ENCODE measurements around the gene TTC7B.

The TTC7B gene

GRCh38 chr14:90697132-90697531 is 119.1 kb downstream of the TTC7B start:
- DNase-seq (ENCODE audit: low spot score in 2 of 2) (no peak), ATAC-seq (replicated peaks; ENCODE audit: extremely low read depth, poor library complexity, severe bottlenecking) (no peak)
- no peaks in the 10 kb centered on the region for H3K27me3 Mint-ChIP-seq
- peaks cover 2% of the 10 kb centered on the region for H3K36me3 Mint-ChIP-seq (ENCODE audit: insufficient read depth)
- no peaks in the 10 kb centered on the region for H3K9me3 Mint-ChIP-seq
- H3K4me3 Mint-ChIP-seq, result no peak overlapping the region
- H3K4me1 Mint-ChIP-seq, result no peaks in the 10 kb centered on the region
- H3K27ac Mint-ChIP-seq (ENCODE audit: low read depth), result no peak overlapping the region

DNA sequence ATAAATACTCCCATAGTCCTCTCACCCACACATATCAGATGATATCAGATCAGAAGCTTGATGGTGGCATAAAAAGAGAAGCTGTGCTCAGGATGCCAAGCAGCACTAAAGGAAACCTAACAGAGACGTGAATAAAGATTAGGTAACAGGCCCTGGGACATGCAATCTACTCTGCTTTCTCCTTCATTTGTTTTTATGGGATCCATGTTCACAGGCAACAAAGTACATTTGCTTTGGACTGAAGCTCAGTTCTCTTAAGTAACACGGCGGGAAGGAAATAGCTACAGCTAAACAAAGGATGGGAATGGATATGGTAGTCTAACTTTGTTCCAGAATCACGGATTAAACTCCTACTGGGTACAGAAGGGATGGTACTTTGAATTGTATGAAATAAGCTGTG is 119.5 kb downstream of the TTC7B start:
- Mint-ChIP-seq H3K9me3 (no peaks in the 10 kb centered on the region), H3K36me3 (ENCODE audit: insufficient read depth) (peaks cover 2% of the 10 kb centered on the region), H3K4me1 (no peaks in the 10 kb centered on the region), H3K4me3 (no peak overlapping the region), H3K27ac (ENCODE audit: low read depth) (no peak overlapping the region), H3K27me3 (no peaks in the 10 kb centered on the region)
- DNase-seq (ENCODE audit: low spot score in 2 of 2) (no peak), ATAC-seq (replicated peaks; ENCODE audit: extremely low read depth, poor library complexity, severe bottlenecking) (no peak)

- Mint-ChIP-seq H3K36me3 (ENCODE audit: insufficient read depth) (peaks cover 2% of the 10 kb centered on the region), H3K4me1 (no peaks in the 10 kb centered on the region), H3K9me3 (no peaks in the 10 kb centered on the region), H3K27ac (ENCODE audit: low read depth) (no peak overlapping the region), H3K27me3 (no peaks in the 10 kb centered on the region), H3K4me3 (no peak overlapping the region)
- ATAC-seq (replicated peaks; ENCODE audit: extremely low read depth, poor library complexity, severe bottlenecking) (no peak), DNase-seq (ENCODE audit: low spot score in 2 of 2) (no peak)
Measured at GRCh38 chr14:90695997-90696660, 120.1 kb downstream of the TTC7B start.

DNA sequence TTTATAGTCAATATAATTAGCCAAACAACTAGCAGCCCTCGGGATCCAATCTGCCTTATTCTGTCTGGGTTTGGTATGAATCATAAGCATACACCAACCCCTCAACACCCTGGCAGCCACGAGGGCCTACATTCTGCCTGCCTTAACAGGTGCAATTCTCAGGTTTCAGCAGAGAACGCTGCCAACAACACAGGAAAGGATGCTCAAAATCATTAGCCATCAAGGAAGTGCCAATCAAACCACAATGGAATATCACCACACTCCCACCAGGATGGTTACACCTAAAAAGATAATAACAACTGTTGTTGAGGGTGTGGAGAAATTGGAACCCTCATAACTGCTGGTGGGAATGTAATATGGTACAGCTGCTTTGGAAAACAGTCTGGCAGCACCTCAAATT is 122.8 kb downstream of the TTC7B start:
- H3K27ac Mint-ChIP-seq (ENCODE audit: low read depth), result no peak overlapping the region
- no peaks in the 10 kb centered on the region for H3K4me1 Mint-ChIP-seq
- H3K27me3 Mint-ChIP-seq, result no peaks in the 10 kb centered on the region
- H3K4me3 Mint-ChIP-seq, result no peak overlapping the region
- H3K9me3 Mint-ChIP-seq, result no peaks in the 10 kb centered on the region
- DNase-seq (ENCODE audit: low spot score in 2 of 2) (no peak), ATAC-seq (replicated peaks; ENCODE audit: extremely low read depth, poor library complexity, severe bottlenecking) (no peak)
- H3K36me3 Mint-ChIP-seq (ENCODE audit: insufficient read depth), result peaks cover 2% of the 10 kb centered on the region

GRCh38 chr14:90692826-90693225 is 123.4 kb downstream of the TTC7B start:
- Mint-ChIP-seq H3K4me3 (no peak overlapping the region), H3K36me3 (ENCODE audit: insufficient read depth) (peaks cover 2% of the 10 kb centered on the region), H3K27me3 (no peaks in the 10 kb centered on the region), H3K4me1 (no peaks in the 10 kb centered on the region), H3K27ac (ENCODE audit: low read depth) (no peak overlapping the region), H3K9me3 (no peaks in the 10 kb centered on the region)
- DNase-seq (ENCODE audit: low spot score in 2 of 2) (no peak), ATAC-seq (replicated peaks; ENCODE audit: extremely low read depth, poor library complexity, severe bottlenecking) (no peak)

GRCh38 chr14:90692061-90692460 is 124.2 kb downstream of the TTC7B start:
- H3K4me3 Mint-ChIP-seq, result no peak overlapping the region
- DNase-seq (ENCODE audit: low spot score in 2 of 2) (no peak), ATAC-seq (replicated peaks; ENCODE audit: extremely low read depth, poor library complexity, severe bottlenecking) (no peak)
- no peaks in the 10 kb centered on the region for H3K9me3 Mint-ChIP-seq
- no peaks in the 10 kb centered on the region for H3K27me3 Mint-ChIP-seq
- no peaks in the 10 kb centered on the region for H3K4me1 Mint-ChIP-seq
- H3K27ac Mint-ChIP-seq (ENCODE audit: low read depth), result no peak overlapping the region
- H3K36me3 Mint-ChIP-seq (ENCODE audit: insufficient read depth), result no peaks in the 10 kb centered on the region

DNA sequence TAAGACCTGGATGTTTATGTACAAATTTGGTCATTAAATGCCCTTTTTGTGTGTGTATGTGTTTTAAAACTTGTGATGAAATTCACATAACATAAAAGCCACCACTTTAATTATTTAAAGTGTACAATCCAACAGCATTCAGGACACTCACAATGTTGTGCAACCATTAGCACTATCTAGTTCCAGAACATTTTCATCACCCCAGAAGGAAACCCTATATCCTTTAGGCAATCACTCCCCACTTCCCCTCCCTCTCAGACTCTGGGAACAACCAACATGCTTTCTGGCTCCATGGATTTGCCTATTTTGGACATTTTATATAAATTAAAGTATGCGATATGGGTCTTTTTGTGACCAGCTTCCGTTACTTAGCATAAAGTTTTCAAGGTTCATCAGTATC is 124.6 kb downstream of the TTC7B start:
- H3K9me3 Mint-ChIP-seq, result no peaks in the 10 kb centered on the region
- no peak for ATAC-seq (replicated peaks; ENCODE audit: extremely low read depth, poor library complexity, severe bottlenecking)
- no peaks in the 10 kb centered on the region for H3K36me3 Mint-ChIP-seq (ENCODE audit: insufficient read depth)
- H3K4me1 Mint-ChIP-seq, result no peaks in the 10 kb centered on the region
- no peaks in the 10 kb centered on the region for H3K27me3 Mint-ChIP-seq
- H3K27ac Mint-ChIP-seq (ENCODE audit: low read depth), result no peak overlapping the region
- no peak for DNase-seq (ENCODE audit: low spot score in 2 of 2)
- no peak overlapping the region for H3K4me3 Mint-ChIP-seq

DNA sequence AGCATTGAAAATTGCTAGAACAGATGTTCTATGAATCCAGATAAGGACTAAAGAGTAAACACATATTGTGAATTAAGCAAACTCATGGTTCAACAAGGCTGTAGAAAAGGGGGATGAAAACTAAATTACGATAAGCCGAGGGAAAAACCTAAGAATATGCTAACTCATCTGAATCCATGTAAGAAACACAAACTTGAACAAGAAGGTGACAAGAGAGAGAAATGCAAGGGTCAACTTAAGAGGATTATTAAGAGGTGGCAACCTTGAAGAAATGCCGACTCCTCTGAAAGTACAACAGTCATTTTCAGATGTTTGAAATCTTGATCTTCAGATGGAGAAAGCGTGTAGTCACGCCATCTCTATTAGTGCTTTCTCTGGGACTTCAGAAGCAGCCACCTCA is 128.6 kb downstream of the TTC7B start:
- Mint-ChIP-seq H3K9me3 (no peaks in the 10 kb centered on the region), H3K27ac (ENCODE audit: low read depth) (no peak overlapping the region), H3K27me3 (no peaks in the 10 kb centered on the region), H3K4me1 (no peaks in the 10 kb centered on the region), H3K36me3 (ENCODE audit: insufficient read depth) (no peaks in the 10 kb centered on the region), H3K4me3 (no peak overlapping the region)
- no peak for DNase-seq (ENCODE audit: low spot score in 2 of 2)
- no peak for ATAC-seq (replicated peaks; ENCODE audit: extremely low read depth, poor library complexity, severe bottlenecking)

GRCh38 chr14:90682615-90683014 is 133.6 kb downstream of the TTC7B start:
- no peak for DNase-seq (ENCODE audit: low spot score in 2 of 2)
- Mint-ChIP-seq H3K27ac (ENCODE audit: low read depth) (no peak overlapping the region), H3K27me3 (no peaks in the 10 kb centered on the region), H3K4me1 (peaks cover 4% of the 10 kb centered on the region), H3K4me3 (no peak overlapping the region), H3K36me3 (ENCODE audit: insufficient read depth) (no peaks in the 10 kb centered on the region), H3K9me3 (no peaks in the 10 kb centered on the region)
- ATAC-seq (replicated peaks; ENCODE audit: extremely low read depth, poor library complexity, severe bottlenecking), result no peak

DNA sequence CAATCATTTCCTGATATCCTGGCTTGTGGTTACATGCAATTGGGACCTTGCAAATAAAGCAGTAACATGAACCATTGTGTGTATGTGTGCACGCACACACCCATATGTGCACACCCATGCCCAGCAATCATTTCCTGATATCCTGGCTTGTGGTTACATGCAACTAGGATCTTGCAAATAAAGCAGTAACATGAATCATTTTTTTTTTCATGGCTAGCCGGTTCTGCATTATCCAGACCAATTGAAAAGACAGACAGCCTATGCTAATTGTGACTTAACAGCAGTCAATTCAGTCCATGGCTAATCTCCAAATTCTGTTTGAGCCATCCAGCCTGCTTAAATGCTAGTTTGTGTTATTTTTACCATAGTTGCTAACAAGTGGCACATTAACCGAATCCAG is 134.3 kb downstream of the TTC7B start:
- no peak overlapping the region for H3K4me3 Mint-ChIP-seq
- H3K9me3 Mint-ChIP-seq, result no peaks in the 10 kb centered on the region
- no peaks in the 10 kb centered on the region for H3K36me3 Mint-ChIP-seq (ENCODE audit: insufficient read depth)
- H3K4me1 Mint-ChIP-seq, result peaks cover 10% of the 10 kb centered on the region
- DNase-seq (ENCODE audit: low spot score in 2 of 2) (no peak), ATAC-seq (replicated peaks; ENCODE audit: extremely low read depth, poor library complexity, severe bottlenecking) (no peak)
- no peak overlapping the region for H3K27ac Mint-ChIP-seq (ENCODE audit: low read depth)
- no peaks in the 10 kb centered on the region for H3K27me3 Mint-ChIP-seq

DNA sequence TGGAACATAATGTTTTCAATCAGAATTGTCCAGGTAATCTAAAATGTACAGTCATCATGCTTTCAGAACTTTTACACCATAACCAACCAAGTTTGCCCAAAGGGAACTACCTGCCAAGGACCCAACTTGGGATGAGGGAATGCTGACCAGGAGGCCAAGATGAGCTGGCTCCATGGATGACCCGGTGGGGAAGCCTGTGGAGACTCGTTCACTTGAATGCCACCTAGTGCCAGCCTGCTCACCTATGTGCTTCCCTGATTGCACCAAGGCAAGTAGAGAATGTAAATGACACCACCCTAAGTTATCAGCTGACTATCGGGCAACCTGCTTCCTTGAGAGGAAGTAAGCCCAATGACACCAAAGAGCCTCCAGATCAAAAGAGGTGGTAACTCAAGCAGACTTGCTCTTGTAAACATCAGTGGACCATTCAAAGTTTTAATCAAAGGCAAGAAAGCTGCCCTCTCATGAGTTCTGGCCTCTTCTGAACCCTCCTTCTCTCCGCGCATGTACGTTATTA is 137.3 kb downstream of the TTC7B start:
- no peak for ATAC-seq (replicated peaks; ENCODE audit: extremely low read depth, poor library complexity, severe bottlenecking)
- Mint-ChIP-seq H3K4me1 (peaks cover 11% of the 10 kb centered on the region), H3K27ac (ENCODE audit: low read depth) (no peak overlapping the region), H3K4me3 (no peak overlapping the region), H3K36me3 (ENCODE audit: insufficient read depth) (peaks cover 1% of the 10 kb centered on the region), H3K9me3 (no peaks in the 10 kb centered on the region), H3K27me3 (no peaks in the 10 kb centered on the region)
- no peak for DNase-seq (ENCODE audit: low spot score in 2 of 2)

DNA sequence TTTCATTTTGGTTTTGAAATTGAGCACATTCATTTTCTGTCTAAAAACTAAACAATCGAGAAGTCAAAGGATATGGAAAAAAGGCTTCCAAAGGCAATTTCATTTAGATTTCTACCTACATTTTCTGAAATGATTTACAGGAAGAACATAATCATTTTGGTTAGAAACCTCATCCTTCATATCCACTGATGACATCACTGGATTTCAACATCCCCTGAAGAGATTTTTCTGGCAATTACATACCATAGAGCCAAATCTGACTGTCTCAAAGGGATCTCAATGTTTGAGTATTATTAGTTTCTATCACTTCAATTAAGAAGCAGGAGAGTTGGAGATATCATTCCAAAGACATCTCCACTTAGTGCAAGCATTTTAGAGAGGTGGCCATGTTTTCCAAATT is 137.8 kb downstream of the TTC7B start:
- no peak for ATAC-seq (replicated peaks; ENCODE audit: extremely low read depth, poor library complexity, severe bottlenecking)
- no peaks in the 10 kb centered on the region for H3K9me3 Mint-ChIP-seq
- no peak overlapping the region for H3K4me3 Mint-ChIP-seq
- peak overlapping the region; percentile 19 for H3K27ac Mint-ChIP-seq (ENCODE audit: low read depth)
- no peaks in the 10 kb centered on the region for H3K27me3 Mint-ChIP-seq
- peaks cover 11% of the 10 kb centered on the region for H3K4me1 Mint-ChIP-seq
- peaks cover 1% of the 10 kb centered on the region for H3K36me3 Mint-ChIP-seq (ENCODE audit: insufficient read depth)
- no peak for DNase-seq (ENCODE audit: low spot score in 2 of 2)

- H3K27me3 Mint-ChIP-seq, result no peaks in the 10 kb centered on the region
- peak overlapping the region; percentile 4 for H3K27ac Mint-ChIP-seq (ENCODE audit: low read depth)
- no peaks in the 10 kb centered on the region for H3K9me3 Mint-ChIP-seq
- DNase-seq (ENCODE audit: low spot score in 2 of 2), result no peak
- peak; percentile 24 for ATAC-seq (replicated peaks; ENCODE audit: extremely low read depth, poor library complexity, severe bottlenecking)
- H3K4me3 Mint-ChIP-seq, result peak overlapping the region; percentile 25
- peaks cover 11% of the 10 kb centered on the region for H3K4me1 Mint-ChIP-seq
- peaks cover 1% of the 10 kb centered on the region for H3K36me3 Mint-ChIP-seq (ENCODE audit: insufficient read depth)
Measured at GRCh38 chr14:90677484-90678050, 138.7 kb downstream of the TTC7B start.
